ENCODE results near the gene SRPK3.

SRPK3 gene

GRCh38 chrX:153802513-153803045 lies 21.7 kb downstream of the SRPK3 start:
- Histone ChIP-seq H3K9me3 (no peaks in the 10 kb centered on the region), H3K4me1 (no peaks in the 10 kb centered on the region), H3K4me3 (ENCODE audit: low read depth, low read length) (no peak overlapping the region), H3K27me3 (no peaks in the 10 kb centered on the region), H3K36me3 (peaks cover 9% of the 10 kb centered on the region)
- TF ChIP-seq CTCF (IDR thresholded peaks at IDR 0.05; ENCODE audit: low read depth, low read length) = no peak
- no peak for DNase-seq

- Histone ChIP-seq H3K4me1 (no peaks in the 10 kb centered on the region), H3K36me3 (peaks cover 3% of the 10 kb centered on the region), H3K27me3 (no peaks in the 10 kb centered on the region), H3K9me3 (no peaks in the 10 kb centered on the region), H3K4me3 (ENCODE audit: low read depth, low read length) (no peak overlapping the region)
- TF ChIP-seq CTCF (IDR thresholded peaks at IDR 0.05; ENCODE audit: low read depth, low read length) = no peak
- no peak for DNase-seq
These were observed 22.6 kb downstream of the SRPK3 start for GRCh38 chrX:153803211-153804099.

DNA sequence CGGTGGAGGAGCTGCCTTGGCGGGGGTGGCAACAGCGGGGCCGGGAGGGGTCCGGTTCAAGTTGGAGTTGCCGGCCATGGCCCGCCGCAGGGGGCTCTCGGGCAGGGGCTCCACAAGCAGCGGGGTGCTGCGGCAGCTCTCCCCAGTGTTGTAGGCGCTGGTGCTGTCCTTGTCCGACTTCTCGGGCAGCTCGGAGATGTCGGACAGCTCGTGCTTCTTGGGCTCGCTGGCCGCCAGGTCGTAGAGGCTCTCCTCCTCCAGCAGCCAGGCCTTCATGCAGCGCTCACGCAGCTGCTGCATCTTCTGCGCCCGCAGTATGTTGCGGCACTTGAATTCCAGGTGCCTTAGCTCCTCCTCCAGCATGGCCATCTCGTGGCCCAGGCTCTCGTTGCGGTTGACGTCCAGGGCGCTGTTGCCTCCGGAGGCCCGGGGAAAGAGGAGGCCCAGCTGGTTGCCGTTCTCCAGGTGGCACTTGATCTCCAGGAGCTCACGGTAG lies 23.3 kb downstream of the SRPK3 start:
- TF ChIP-seq CTCF (IDR thresholded peaks at IDR 0.05; ENCODE audit: low read depth, low read length) = no peak
- Histone ChIP-seq H3K4me1 (no peaks in the 10 kb centered on the region), H3K27me3 (no peaks in the 10 kb centered on the region), H3K36me3 (no peaks in the 10 kb centered on the region), H3K9me3 (no peaks in the 10 kb centered on the region), H3K4me3 (ENCODE audit: low read depth, low read length) (no peak overlapping the region)
- DNase-seq = no peak

DNA sequence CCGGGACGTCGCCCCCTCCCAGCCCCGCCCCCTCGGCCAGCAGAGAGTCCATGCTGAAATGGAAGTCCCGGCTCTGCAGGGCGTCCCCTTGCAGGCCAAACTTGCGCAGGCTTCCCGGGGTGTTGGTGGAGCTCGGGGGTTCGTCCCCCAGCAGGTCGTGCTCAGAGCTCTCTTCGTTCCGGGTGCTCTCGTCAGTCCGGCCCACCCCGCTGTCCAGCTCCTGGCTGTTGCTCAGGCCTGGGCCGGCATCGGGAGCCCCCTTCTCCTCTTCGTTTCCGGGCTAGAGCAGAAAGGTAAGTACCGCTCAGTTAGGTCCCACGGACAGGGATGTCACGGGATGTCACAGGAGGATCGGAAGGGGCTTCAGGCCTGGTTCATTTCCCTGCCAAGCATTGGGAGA lies 23.8 kb downstream of the SRPK3 start:
- H3K27me3 ChIP-seq = no peaks in the 10 kb centered on the region
- no peaks in the 10 kb centered on the region for H3K4me1 ChIP-seq
- no peak overlapping the region for H3K4me3 ChIP-seq (ENCODE audit: low read depth, low read length)
- TF ChIP-seq CTCF (IDR thresholded peaks at IDR 0.05; ENCODE audit: low read depth, low read length) = no peak
- no peak for DNase-seq
- no peaks in the 10 kb centered on the region for H3K9me3 ChIP-seq
- no peaks in the 10 kb centered on the region for H3K36me3 ChIP-seq

DNA sequence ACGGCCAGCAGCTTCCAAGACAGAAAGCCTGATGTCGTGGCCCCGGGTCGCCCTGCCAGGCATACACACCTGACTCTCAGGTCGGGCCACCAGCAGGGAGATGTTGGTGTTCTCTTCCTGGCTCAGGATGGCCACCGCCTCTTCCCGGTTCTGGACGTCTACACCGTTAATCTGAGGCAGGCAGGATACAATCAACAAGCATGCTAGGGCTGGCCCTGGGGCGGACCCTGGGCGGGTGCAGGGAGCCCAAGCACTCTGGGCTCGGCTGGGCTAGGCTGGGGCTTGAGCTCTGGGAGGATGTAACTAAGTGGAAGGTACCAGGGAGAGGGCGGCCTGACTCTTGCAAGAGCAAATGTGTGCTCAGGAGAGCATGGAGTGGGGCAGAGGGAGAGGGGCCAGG lies 24.6 kb downstream of the SRPK3 start:
- DNase-seq = no peak
- no peaks in the 10 kb centered on the region for H3K4me1 ChIP-seq
- no peak overlapping the region for H3K4me3 ChIP-seq (ENCODE audit: low read depth, low read length)
- no peaks in the 10 kb centered on the region for H3K27me3 ChIP-seq
- H3K9me3 ChIP-seq = no peaks in the 10 kb centered on the region
- no peaks in the 10 kb centered on the region for H3K36me3 ChIP-seq
- no peak for TF ChIP-seq CTCF (IDR thresholded peaks at IDR 0.05; ENCODE audit: low read depth, low read length)

DNA sequence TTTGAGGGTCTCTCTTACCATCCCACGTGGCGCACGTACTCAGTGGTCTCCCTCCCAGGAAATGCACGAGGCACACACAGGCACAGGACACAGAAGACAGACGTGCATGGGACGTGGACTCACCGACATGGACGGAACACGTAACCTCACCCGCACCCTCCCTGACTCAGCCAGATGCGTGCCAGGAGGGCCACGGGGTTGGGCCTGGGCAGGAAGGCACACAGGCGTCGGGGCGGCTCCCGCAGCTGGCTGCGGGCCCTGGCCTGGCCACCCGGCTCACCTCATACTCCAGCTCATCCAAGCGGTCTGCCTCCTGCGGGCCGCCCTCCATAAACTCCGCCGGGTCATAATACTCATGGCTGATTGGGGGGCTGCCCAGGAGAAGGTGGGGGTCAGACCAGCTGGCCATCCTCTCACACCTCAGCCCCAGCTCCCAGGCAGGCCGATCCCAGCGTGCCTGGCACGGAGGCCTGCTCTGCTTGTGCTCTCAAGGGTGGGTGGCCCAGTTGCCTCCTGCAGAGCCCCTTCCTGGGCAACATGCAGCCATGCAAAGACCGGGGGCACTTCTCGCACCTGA lies 26.2 kb downstream of the SRPK3 start:
- TF ChIP-seq CTCF (IDR thresholded peaks at IDR 0.05; ENCODE audit: low read depth, low read length) = no peak
- DNase-seq = no peak

More for the DNA sequence above, 26.2 kb downstream of the SRPK3 start:
- no peaks in the 10 kb centered on the region for H3K9me3 ChIP-seq
- H3K36me3 ChIP-seq = no peaks in the 10 kb centered on the region
- no peaks in the 10 kb centered on the region for H3K4me1 ChIP-seq
- no peak overlapping the region for H3K4me3 ChIP-seq (ENCODE audit: low read depth, low read length)
- H3K27me3 ChIP-seq = no peaks in the 10 kb centered on the region

Data from BE2C (cell line).